Activated T-cell treated with anti-CD3 and anti-CD28 coated beads for 1 hour (primary cell): ENCODE results near the gene NGB.
"Not testable (repeated sequence)": the region's sequence is repeated elsewhere in the genome, so short reads cannot be mapped to it uniquely, and the experiment has no call there.

Experiments used
- DNase-seq: peaks from one replicate; pipeline ENCODE4 v3.0.0-alpha.2; 2020; ENCODE audit warnings: low read depth

NGB gene

DNA sequence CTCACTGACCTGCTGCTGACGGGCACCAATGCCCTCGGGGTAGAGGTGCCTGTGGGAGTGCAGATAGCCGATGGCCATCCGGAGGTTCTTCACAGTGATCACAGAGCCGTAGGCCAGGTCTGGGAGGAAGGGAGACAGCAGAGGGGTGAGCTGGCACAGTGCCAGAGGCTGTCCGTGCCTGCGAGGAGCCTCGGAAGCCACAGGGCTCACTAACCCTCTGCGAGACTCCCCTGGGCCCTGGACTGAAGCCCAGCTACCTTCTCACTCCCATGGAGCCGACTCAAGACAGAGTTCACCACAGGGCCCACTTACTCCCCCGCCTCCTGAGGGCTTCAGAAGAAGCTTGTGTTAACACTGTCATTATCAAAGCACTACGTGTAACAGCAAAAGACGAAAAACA is 25.1 kb upstream of the NGB start:
- no peak for DNase-seq

DNA sequence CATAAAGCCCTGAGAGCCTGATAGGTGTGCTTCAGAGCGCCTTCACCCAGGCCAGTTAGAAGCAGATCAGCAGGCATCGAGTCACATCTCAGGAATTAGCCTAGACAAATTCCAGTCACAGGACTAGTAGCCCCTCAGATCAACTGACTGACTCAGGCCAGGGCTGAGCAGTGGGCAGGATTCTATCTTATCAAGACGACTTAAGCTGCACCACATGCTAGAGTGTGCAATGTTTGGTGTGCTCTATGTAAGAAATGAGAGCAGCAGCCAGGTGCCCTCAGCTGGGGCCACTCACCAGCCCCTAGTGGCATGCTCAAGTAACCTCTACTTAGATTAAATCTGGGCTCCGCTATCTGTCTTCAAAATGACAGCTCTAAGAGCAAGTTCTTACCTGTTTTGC is 19.7 kb upstream of the NGB start:
- DNase-seq: no peak

DNA sequence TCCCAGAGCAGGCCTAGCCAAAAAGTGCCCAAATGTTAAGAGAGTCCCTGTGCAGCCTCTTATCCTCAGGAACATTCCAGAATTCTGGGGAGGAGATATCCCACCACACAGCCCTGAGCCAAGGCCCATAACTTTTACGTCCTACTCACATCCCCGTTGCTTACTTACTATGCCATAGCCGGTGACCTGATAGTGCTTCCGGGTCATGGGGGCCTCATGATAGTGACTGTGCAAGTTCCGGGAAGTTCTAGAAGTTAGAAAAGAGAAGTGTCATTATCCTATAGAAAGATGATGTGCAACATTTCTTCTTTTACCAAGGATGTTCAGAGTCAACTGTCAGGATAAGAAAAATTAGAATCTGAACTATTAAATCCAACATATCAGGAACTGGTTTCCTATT is 15.6 kb upstream of the NGB start:
- DNase-seq: no peak

DNA sequence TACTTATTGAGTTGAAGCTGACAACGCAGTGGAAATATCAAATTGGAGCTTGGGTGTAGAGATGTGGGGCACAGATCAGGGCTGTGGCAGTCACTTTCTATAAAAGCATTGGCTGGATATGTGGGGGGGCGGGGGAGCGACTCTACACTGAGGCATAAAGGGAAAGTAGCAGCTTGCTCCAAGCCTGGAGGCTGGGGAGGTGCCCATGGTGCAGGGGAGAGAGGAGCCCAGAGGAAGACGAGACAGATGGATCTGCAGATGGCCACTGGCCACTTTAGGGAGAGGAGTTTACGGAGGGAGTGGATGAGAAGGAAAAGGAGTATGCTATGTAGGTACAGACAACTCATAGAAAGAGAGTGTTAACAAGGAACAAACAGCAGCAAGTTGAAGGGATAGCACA is 13.5 kb upstream of the NGB start:
- no peak for DNase-seq

DNA sequence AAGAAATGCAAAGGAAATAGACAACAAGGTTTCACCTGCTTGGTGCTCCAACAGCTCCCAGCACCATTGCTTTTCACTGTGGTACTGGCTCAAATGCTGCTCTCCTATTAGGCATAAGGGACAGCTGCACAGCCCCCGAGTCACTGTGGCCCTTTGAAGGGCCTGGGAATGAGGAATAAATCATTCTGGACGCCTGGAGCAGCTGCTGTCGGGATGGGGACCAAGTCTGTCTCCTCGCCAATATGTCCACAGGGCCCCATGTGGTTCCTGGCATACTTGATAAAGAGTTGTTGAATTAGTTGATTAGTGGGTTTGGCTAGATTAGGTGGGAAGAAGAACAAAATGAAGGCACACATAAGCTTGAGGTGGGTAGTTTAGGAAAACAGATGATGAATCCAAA is 13.1 kb upstream of the NGB start:
- no peak for DNase-seq

DNA sequence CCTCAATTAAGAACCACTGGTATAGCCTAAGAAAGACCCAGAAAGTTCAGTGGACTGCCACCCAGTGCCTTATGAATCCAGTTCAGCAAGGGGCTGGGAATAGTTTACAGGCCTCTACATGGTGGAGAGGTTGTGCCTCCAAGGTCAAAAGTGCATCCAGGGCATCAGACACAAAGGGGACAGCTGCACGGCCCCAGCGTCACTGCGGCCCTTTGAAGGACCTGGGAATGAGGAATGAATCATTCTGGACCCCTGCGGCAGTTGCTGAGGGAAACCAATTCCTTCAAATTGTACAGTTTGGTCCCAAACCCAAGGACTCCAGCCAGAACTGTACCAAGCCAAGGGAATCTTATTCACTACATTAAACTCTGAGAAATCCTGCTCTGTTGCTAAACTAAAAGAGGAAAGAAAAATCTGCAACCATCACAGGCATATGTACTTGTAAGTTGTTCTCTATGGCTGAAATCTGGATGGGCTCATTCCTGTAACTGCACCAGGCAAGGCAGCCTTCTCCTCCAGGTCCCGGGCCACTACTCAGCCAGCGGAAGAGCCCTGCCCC is 10.9 kb upstream of the NGB start:
- no peak for DNase-seq

DNA sequence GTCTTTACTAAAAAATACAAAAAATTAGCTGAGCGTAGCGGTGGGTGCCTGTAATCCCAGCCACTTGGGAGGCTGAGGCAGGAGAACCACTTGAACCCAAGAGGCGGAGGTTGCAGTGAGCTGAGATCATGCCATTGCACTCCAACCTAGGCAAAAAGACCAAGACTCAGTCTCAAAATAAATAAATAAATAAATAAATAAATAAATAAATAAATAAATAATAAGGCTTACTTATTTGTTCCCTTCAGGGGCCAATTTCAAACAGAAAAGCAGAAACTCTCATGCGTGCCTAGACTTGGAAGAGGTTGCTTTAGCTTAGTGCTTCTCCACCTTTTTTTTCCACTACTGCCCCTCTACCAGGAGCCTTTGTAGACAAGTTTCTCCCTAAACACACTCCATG is 9.9 kb upstream of the NGB start:
- DNase-seq: not testable (repeated sequence)

DNA sequence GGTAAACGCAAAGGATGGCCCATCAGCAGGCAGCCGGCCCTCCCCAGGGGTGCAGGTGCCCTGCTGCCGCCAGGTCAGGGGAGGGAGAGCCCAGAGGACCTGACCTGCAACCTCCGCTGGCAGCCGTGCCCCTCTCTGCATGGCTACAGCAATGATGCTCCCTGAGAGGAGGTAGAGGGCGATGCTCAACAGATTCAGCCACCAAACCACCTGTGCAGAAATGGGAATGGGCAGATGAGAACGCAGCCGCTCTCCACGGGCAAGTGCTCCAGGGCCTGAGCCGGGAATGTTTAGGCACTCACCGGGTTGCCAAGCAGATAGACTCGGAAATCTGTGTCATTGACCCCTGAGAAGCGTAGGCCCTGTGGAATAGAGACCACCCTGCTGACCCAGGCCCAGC is 8.7 kb upstream of the NGB start:
- DNase-seq: no peak

DNA sequence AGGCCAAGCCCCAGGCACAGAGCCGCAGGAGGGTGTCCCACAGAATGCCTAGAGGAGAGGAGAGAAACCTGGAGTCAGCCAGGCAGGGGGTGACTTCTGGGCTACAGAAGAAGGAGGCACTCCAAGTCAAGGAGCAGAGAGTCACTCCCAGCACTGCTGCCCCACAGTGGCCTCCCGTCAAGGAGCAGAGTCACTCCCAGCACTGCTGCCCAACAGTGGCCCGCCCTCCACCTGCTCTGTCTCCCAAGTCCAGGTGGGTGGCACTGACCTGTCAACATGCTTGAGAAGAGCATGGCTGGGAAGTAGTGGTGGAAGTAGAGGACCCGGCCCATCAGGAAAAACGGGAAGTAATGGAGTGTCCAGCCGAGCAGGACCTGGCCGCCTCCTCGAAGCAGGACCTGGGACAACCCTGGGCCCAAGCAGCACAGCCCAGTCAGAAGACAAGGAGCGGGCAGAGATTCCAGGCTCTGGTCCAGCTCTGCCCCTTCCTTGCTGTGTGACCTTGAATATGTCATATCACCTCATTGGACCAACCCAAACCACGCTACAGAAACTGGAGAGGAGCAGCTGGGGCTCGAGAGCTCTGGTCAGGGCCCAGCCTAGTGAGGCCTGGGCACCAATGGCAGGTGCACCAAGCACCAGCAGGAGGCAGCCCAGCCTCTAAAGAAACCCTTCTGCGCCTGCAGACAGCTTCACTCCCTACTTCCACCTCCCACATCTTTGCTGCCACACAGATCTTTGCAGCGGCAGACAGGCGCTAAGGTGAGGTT is 7.6 kb upstream of the NGB start:
- DNase-seq: no peak

DNA sequence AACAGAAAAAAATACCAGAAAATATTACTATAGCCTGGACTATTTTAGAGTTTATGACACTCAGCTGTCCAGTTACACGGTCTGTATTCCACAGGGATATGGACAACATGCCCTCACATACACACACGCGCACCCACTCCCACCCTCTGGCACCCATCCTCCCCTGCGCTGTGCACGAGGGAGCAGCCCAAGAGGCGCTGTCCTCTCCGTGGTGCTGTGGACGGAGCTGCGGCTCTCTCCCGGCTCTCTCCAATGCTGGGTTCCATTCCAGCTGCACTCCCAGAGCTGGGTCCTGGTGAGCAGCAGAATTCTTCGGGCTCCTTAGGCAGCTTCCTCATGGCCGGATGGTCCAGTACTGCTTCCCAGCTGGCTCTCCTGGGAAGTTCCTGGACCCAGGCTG is 6.0 kb upstream of the NGB start:
- DNase-seq: no peak

DNA sequence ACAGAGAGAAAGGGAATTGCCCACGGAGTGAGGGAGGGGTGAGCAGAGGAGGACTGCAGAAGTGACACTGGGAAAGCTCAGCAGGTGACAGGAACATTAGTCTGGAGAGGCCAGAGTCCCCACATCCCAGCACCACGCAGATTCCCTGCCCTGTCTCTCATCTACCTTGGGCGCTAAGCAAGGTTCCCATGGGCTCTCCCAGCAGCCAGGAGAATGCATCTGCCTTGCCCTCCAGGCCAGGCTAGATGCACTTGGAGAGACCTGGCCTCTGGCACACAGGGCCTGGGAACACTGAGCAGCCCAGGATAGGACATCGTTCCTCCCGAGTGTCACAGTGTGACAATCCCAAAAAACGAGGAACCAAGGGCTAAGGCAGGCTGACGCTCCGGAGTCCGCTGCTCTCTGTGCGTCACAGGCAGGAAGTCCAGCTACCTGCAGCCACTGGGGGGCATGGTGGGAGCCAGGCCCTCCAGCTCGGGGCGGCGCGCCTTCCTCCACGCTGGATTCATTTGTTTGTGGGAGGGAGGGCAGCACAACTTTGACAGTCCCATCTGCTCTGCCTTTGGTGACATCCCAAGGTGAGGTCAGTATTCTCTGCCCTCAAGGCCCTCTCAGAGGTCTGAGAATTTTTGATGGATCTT is 5.4 kb upstream of the NGB start:
- DNase-seq: no peak

DNA sequence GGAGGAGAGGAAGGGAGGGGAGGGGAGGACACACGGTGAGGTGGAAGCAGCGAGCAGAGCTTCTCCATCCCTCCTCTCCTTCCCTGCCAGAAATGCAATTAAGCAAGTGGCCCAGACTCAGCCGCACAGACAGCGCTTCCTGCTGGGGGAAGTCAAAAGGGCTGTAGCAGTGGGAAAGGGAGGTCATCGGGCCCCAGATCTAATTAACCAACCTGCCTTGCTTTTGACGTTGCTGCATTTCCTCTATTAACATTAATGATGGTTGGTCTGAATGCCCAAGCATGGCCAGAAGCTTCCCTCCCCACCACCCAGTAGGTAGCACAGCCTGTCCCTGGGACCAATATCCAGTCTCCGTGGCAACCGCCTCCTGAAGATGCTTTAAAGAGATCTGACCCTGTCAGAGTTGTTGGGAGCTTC is 4.6 kb upstream of the NGB start:
- no peak for DNase-seq

DNA sequence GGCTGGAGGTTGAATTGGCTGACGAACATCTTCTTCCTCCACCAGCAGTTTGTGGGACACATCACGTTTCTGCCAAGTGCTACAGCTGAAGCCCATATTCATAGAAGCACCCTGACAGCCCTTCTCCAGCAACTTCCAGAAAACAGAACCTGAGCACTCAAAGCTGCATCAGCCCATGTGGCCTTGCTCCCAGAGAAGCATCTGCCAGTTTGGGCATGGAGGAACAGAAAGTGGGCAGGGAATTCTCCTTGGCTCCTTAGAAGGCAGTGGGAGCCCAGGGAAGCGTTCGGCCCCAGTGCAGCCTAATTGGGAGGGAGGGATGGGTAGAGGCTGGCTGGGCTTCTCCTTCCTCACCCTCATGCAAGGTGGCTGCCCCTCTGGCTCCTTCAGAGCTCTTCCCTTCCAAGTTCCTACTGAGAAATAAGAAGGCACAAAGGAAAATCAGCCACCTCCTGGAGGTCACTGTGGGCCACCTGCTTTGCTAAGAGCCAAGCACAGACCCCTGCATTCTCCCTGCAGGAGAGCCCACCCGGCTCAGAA is 4.1 kb upstream of the NGB start:
- no peak for DNase-seq

DNA sequence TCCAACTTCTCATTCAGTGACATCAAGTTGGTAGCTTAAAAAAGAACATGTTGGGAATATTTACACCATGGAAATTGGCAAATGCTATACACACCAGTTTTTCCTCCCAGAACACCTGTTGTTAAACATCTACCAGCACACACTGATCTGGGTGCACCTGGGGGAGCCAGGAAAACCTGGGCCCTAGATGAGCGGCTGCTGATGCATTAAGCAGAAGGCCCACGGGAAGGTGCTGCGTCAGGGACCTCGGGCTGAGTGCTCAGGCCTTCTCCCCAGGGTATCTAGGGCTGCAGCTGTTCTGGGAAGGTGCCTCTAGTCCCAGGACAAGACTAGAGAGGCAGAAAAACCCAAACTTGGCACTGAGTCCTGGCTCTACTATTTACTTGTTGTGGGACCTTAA is 2.8 kb upstream of the NGB start:
- DNase-seq: no peak

DNA sequence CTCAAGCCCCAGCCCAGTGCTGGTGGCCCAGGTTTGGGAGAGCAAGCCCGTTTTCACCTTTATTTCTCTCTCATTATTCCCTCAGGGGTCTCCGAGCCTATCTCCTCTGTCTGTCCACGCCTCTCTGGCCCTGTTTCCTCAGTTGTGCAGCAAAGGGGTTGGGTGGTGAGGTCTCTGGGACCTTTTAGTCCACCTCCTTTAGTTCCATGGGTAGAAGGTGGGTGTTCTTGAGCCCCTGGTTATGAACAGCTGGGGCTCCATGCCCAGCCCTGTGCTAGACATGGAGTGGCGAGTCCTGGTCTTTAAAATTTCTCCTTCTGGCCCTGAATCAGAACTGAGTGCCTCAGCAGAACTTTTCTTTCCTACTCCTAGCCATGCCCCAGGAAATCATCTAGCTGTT is 1.3 kb upstream of the NGB start:
- no peak for DNase-seq

DNA sequence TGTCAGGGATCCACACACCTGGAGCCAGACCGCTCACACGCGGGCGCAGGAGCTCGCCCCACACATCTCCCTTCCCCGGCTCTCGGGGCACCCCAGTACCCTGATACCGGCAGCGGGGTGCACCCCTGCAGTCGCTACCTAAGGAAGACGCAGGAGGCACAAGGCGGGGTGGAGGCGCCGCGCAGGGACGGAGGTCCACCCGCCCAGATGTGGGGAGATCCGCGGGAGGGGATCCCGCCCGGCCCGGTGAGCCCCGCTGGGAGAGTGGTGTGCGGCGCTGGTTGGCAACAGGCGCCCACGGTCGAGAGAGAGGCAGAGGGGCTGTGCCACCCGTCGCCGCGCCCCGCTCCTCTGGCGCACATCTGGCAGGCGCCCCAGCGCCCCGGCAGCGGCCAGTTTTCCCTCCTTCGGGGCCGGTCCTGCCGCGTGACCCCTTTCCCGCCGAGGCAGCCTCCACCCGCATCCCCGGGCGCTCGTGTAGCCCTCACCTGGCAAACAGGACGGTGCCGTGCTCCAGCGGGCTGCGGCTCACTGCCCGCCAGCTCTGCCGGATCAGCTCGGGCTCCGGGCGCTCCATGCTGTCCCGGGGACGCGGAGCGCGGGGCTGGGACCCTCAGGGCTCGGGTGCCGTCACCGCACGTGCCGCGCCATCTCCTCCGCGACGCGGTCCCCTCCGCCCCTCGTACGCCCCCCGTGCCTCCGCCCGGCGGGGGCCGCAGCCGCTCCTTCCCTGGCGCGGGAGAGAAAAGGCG is 469 bp downstream of the NGB start:
- DNase-seq: no peak

DNA sequence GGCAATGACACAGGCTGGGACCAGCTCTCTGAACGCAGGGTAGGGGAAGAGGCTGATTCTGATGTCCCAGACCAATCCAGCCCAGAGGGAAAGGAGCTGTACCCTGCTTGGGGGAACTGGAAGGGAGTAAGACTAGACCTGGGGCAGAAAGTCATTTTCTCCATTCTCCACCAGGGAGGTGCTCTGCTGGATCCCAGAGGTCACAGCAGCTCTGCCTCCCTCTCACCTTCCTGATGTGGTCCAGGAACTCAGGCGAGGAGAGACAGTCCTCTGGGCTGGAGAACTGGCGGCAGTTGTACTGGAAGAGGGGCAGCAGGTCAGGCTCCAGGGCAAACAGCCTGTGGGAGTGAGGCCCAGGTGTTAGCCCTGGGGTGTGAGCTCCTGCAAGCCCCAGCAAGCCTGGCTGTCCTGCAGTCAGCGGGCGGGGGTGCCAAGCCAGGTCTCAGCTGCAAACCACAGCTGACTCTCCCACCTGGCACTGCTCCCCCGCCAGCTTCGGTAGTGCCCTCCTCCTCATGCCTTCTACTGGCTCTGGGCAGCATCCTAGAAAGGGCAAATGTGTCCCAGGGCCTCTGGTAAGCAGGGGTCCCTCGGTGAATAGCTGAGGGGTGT is 1.9 kb downstream of the NGB start:
- no peak for DNase-seq

DNA sequence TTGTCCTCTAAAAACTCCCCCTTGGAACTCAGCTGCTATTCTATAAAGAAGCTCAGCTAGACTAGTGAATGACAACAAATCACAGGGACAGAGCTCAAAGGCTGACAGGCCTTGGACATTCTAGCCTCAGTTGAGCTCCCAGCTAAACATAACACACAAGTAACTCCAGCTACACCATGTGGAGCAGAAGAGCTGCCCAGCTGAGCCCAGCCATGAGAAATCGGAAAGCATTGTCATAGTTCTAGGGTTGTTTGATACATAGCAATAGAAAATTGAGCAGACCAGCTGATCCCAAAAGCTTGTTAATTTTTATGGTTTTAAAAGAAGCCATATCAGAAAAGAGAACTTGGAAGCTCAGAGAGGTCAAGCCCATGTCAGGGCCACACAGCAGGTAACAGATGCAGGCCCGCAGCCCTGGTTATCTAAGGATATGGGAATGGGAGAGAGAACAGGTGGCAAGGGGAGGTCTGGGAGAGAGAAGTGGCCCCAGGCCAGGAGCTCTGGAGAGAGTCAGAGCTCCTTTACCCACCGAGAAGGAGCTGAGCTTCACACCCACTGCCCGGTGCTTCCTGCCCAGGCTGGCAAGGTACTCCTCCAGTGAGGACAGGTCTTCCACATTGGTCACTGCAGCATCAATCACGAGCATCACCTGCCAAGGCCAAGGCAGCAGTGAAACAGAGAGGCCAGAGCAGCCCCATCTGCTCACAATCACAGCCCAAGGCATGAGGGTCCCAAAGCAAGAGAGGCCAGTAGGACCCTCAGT is 2.9 kb downstream of the NGB start:
- no peak for DNase-seq

DNA sequence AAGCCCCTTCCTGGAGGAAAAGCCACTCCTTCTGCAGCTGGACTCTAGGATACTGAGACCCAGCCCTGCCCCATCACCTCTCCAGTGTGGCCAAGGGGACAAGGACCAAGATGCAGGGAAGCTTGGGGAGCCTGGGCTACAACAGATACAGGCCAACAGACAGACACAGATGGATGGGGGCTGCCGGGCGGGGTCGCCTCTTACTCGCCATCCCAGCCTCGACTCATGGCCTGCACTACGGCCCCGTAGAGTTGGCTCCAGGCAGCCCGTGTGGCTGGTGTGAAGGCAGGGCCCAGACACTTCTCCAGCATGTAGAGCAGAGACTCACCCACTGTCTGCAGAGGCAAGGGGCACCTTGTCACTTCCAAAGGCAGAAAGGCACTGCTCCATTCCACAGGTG is 4.7 kb downstream of the NGB start:
- DNase-seq: no peak

DNA sequence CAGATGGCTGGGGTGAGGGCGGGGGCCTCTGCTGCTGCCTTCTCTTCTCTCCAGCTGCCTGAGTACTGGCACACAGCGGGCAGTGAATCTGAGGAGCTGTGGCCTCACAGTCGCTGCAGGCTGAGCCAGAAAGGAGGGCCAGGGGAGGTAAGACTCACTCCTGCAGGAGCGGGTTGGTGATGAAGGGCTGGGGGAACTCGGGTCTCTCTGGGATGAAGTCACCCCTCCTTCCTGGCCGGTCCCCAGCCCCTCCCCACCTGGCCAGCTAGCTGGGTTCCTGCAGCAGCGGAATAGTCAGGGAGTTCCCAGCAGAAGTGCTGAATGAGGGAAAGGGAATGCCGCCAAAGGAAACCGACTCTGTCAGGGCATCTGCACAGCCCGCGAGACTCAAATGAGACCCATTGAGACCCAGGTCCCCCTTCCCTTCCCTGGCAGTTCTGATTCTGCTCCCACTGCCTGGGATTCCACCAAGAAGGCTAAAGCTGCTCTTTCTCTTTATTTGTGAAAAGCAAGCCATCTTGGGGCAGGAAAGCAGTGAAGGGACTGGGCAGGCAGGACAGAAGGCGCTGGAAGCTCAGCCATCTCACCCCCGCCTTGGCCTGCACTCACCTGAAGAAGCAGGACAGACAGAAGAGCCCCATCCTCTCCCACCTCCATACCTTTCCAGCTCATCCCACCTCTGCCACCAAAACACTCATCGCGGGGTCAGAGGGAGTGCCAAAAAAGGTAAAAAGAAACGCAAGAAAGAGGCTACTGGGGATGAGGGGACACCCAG is 5.3 kb downstream of the NGB start:
- DNase-seq: no peak

DNA sequence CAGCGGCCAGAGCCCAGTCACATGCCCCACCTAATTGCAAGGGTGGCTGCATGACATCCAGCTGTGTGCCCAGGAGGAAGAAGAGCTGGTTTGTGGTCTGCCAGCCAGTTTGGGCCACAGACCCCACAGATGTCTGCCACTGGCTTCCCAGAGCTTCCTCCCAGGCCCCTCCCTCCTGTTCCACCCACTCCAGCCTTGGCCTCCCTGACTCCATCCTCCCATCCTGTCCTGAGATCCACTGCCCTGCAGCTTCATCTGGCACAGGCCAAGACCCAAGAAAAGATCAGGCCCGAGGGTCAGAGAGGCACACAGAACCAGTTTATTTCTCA is 5.9 kb downstream of the NGB start:
- DNase-seq: no peak
